Esophagus squamous epithelium (tissue), 4 donors: ENCODE measurements around the gene CES5A.

ENCODE experiments used
- CTCF ChIP-seq, 6 experiments: fragments of 450-650 bp in 4 of 6; fragments of 200-600 bp in 2 of 6; sonication (generic) in 2 of 6; IDR thresholded peaks; one replicate each; pipeline ENCODE4 v1.5.1; 2016 to 2019; ENCODE audit warnings: antibody characterized with exemption in 6 of 6, mild to moderate bottlenecking in 4 of 6, moderate library complexity in 4 of 6
- POLR2A ChIP-seq, 4 donors: fragments of 450-650 bp; IDR thresholded peaks; one replicate each; pipeline ENCODE4 v1.6.1; 2017; ENCODE audit warnings: antibody characterized with exemption in 4 of 4, mild to moderate bottlenecking in 4 of 4, moderate library complexity in 3 of 4

DNA sequence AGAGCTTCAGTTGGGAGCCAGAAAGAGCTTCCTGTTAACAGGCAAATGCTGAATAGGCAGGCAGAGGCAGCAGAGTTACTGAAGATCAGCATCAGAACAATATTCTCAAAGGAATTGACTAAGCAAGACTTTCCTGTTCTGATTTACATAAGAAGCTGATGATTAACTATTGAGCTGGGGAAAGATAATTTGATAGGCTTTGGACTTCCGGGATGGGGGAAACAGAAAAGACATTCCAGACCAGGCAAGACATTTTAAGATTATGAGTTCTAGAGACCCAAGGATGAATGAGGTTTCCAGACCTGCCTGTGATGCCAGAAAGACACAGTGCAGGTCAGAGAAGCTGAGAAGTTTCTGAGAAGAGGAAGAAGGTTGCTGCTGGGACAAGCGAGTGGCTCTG, at the start of gene CES5A:
- TF ChIP-seq CTCF (IDR thresholded peaks at IDR 0.05) = no peak
- TF ChIP-seq POLR2A (IDR thresholded peaks at IDR 0.05) = no peak
